GM19467 (cell line): ENCODE data around the gene EEPD1.

Experiments used
- ATAC-seq: cut with Tn5 transposase; IDR thresholded peaks from one replicate; pipeline ENCODE4 v1.9.1; 2021; ENCODE audit warnings: mild to moderate bottlenecking, moderate library complexity; ENCODE audit not compliant: unreplicated experiment

EEPD1 gene

DNA sequence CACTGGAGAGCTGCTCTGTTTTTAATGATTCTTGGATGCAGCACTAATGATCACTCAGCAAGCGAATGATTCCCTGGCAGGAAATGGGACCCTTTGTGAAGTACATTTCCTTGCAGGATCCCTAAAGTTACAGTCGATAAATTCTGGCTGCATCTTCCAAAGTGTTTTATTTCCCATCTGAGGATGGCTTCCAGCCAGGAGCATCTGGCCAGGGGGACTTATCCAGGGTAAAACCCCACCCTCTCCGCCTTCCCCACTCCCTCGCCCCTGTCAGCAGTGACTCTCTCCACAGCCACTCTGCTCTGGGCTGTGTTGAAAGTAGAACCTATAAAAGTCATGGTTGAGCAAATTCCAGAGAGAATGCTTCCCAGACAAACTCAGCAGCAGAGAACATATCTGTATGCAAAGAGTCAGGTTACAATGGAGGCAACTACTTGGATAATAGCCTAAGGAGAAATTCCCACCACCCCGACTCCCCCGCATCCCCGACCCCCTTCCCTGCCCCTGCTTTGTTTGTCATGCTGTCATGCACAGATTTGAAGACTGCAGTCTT is 125.6 kb downstream of the EEPD1 start:
- no peak for ATAC-seq

DNA sequence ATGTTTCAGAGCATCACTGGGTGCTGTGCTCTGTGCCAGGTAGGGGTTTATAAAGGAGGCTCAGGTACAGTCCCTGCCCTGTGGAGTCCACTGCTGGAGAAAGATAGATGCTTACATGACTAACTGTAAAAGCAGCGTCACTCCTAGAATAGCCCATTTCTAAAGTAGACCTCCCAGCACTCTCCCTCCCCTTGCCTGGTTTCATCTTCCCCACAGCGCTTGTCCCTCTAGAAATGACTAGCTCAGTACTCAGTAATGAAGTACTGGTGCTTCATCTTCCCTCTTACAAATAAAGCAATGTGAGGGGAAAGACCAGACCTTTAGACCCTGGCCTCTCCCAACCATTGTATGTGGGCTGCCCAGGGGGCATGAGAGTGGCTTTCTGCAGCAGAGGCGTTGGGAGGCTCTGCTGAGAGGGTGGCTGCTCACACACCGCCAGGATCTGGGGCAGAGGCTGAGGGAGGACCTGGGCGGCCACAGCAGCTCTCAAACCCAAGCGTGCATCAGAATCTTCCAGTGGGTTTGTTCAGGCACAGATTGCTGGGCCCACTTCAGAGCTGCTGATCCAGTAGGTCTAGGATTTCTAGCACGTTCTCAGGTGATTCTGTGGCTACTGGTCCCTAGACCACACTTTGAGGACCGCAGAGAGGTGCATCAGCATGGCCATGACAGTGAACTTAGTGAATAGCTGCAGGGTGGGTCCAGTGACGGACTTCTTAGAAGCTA is 126.3 kb downstream of the EEPD1 start:
- peak; percentile 44 for ATAC-seq

DNA sequence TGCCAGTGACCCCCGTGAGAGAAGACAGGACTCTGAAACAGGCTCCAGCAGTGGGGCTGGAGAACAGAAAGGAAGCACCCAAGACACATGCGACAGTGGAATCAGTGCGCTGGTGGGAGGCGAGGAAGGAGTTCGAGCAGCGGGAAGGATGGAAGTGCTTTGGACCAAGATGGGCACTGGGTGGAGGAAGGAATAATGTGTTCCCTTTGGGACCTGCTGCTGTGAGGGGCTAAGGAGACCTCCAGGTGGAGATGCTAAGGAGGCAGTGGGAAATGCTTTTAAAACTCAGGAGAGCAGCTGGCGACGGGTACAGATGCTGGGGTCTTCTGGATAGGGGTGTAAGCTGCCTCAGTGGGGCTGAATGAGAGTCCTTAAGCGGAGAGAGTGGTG is 126.9 kb downstream of the EEPD1 start:
- ATAC-seq: no peak

DNA sequence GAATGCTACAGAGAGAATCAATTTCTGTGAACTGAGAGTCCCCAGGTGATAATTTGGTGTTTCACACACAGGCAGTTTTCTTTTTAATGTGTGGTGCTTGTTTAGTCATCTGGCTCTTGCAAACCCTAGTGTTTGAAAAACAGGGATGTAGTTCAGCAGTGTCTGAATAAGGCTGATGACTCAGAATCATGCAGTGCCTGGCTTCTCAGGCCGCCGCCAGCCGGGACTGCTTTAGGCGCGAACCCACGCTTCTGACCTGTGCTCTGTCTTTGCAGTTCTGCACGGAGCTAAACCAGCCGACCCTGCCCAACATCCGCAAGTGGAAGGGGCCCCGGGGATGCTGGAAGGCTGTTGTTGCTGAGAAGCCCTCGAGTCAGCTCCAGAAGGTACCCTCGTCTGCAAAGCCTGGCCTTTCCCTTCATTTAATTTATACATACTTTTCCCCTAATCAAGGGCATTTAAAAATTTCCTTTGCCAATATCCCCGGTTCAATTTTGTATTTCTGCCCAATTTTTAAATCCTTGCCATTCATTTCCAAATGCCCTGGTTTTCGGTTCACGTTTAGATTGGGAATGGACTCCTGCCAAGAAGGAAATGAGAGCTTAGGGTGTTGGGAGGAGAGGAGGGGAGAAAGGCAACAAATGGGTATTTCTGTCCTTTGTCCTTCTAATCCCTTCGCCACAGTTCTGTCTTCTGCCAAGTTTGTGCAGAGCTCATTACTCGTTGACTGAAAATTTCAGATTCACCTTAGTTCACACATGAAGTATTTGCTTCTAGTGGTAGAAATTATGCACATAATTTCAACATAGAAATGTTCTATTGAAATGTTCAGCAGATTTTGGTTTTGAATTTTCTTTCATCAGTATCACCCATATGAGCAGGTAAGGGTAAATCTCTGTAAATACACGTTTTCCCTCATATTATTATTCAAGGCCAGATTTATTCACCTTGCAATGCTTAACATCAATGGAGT is 128.1 kb downstream of the EEPD1 start:
- no peak for ATAC-seq

DNA sequence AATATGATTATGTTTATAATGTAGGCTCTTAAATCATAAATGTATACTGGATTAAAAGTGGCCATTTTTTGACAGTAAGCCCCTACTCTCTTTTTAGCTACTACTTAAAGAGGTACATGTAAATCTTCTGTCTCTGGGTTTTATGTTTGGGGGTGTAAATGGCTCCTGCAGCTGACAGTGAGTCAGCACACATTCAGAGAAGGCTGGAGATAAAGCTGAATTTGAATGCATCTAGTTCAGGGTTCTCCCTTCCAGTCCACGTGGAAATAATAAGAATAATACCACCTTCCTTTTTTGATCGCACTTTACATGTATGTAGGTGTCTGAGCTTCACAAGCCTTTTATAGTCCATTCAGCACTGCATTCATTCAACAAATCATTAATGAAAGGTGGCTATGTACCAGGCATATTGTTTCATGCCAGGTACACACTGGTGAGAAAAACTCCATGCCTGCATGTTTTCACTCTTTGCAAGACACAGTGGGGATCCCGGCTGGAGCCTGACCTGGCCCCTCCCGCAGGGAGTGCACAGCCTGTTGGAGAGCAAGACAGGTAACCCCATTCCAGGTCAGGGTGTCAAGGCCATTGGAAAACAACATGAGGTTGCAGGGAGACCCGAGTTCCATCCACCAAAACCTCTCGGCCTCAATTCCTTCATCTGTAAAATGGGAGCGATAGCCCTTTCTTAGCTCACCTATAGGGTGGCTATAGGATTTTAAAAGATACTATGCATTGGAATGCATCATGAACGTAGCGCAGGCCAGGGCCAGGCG is 129.1 kb downstream of the EEPD1 start:
- ATAC-seq: no peak

DNA sequence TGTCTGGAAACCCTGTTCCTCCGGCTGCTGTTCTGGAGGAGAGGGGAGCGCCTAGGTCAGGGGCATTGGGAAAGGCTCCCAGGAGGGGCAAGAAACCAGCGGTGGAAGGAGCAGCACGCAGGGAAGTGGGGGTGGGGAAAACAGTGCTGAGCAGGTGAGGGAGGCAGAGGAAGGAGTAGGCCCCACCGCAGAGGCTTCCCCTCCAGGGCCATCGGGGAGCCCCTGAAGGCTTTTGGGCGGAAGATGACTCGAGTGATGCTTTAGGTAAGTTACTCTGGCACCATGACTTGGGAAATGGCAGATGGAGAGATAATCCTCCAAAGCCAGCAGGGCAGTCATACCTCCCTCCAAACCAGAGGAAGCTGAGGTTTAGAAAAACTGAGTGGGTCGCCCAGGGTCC is 130.1 kb downstream of the EEPD1 start:
- no peak for ATAC-seq

DNA sequence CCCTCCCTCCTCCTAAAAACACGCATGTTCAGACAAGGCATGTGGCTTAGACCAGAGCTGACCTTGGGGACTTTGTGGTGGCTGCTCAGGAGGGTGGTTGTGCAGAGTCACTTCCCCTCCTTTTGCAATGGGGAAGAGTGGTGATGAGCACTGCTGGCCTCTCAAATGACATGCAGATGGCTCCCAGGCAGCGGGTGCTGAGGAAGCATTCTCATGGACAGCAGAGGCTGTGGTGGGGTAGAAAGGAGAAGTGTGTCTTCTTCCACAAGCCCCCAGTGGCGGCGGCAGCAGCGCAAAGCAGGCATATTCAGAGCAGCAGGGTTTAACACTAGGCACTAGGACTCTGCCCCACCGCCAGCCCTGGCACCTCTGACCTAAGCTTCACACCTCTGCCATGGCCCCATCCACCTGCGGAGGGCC is 130.7 kb downstream of the EEPD1 start:
- ATAC-seq: peak; percentile 51

DNA sequence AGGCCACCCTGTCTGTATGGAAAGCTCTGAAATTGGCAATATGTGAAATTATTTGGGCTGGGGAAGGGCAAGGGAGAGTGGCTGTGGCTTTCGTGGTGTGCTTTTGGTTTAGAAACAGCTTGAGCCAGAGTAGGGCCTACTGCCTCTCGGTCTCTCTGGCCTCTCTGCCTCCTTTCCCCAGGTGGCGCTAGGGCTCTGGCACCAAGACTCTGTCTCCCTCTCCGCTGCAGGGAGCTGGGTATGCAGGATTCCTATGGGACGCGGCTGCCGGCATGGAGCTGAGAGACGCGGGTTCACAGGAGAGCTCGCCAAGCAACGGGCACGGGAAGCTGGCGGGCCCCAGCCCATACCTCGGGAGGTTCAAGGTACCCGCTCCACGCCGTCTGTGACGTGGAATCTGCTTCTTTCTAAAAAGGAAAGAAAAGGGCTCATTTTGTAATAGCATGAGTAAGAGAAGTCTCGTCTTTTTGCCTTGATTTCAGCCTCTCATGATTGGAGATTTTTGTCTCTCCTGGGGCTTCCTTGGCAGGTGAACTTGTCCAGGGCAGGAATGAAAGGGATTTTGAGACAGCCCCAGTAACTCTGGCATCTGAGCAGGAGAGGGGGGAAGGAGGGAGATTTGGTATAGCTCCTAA is 131.5 kb downstream of the EEPD1 start:
- ATAC-seq: no peak

DNA sequence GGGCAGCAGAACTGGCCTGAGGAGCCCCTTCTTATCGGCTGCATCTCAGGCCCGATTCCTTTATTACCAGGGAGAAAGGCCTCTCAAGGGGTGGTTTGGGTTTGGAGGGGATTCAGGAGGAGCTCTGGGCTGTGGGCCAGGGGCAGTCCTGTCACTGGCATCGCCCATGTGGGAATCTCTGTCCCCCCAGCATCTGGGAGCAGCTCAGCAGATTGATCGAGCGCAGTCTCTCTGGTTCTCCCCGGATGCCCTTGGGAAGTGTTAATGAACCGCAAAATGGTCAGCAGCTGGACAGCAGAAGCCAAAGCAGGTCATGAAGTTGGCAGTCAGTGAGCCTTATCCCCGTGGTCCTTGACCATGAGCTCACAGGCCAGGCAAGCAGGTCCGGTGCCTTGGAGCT is 132.2 kb downstream of the EEPD1 start:
- no peak for ATAC-seq

DNA sequence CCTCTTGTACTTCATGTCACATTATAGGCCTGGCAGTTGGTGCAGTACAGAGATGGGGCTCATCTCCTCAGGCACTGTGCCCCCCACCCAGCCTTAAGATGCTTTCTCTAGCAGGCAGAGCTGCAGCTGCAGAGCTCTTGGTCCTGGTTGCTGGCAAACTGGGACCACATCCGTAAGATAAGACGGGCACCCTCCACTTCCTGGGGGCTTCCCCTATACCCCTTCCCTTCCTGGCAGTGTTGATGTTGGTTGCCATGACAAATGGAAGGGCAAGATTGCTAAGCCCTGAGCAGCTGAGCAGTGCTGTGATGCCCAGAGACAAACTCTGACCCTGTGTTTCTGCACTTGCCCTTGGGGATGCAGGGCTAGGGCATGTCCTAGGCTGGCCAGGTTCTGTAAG is 133.2 kb downstream of the EEPD1 start:
- ATAC-seq: no peak

DNA sequence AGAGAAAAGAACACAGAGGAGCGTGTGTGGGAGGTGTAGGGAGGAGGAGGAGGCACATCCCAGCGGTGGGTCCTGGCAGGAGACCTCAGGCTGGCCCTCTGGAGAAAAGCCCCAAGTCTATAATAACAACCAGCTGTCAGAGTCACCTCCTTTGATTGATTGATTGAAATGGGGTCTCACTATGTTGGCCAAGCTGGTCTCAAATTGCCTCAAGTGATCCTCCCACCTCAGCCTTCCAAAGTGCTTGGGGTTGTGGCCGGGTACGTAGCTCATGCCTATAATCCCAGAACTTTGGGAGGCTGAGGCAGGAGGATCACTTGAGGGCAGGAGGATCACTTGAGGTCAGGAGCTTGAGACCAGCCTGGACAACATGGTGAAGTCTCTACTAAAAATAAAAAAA is 133.6 kb downstream of the EEPD1 start:
- no peak for ATAC-seq

DNA sequence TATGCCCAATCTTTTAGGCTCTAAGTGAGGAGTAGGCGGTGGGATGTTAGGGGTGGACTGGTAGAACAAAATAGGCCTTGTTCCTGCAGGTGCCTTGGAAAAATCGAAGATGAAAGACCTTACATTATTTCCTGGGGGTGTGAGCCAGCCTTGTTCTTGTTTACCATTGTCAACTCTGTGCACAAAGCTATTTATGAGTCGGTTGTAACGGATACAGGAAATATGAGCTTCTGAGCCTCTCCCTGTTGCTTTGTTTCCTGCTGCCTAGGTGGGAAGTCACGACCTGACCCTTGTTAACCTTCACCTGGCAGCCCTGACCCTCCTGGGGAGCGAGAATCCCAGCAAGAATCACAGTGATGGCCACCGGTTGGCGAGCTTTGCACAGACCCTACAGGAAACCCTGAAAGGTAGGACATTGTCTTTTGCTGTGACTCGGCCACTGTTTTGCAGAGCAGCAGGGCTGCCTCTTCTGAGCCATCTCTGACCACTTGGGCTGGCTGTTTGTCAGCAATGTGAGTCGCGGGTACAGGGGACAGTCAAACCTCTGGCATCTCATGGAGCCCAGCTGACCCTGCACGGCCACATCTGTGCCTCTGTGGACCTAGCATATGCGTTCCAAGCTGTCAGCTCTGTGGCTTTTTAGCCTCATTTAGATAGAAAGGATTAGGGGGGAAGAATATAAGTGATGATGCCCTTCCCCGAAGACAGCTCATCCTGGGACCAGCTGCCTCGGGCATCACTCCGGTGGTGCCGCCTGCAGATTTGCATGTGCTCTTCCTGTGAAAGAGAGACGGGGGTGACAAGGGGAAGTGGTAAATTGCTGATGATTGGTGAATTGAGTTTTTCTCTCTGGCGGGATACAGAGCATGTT is 134.6 kb downstream of the EEPD1 start:
- ATAC-seq: no peak

DNA sequence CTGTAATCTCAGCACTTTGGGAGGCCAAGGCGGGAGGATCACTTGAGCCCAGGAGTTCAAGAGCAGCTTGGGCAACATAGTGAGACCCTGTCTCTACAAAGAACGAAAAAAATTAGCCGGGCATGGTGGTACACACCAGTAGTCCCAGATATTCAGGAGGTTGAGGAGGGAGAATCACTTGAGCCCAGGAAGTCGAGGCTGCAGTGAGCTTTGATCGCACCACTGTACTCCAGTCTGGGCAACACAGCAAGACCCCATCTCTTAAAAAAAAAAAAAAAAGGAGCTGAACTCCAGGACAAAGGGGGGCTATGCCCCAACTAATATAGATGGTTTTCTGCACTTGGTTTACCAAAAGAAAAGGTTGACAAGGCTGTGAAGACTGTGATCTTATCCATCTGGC is 135.4 kb downstream of the EEPD1 start:
- no peak for ATAC-seq

DNA sequence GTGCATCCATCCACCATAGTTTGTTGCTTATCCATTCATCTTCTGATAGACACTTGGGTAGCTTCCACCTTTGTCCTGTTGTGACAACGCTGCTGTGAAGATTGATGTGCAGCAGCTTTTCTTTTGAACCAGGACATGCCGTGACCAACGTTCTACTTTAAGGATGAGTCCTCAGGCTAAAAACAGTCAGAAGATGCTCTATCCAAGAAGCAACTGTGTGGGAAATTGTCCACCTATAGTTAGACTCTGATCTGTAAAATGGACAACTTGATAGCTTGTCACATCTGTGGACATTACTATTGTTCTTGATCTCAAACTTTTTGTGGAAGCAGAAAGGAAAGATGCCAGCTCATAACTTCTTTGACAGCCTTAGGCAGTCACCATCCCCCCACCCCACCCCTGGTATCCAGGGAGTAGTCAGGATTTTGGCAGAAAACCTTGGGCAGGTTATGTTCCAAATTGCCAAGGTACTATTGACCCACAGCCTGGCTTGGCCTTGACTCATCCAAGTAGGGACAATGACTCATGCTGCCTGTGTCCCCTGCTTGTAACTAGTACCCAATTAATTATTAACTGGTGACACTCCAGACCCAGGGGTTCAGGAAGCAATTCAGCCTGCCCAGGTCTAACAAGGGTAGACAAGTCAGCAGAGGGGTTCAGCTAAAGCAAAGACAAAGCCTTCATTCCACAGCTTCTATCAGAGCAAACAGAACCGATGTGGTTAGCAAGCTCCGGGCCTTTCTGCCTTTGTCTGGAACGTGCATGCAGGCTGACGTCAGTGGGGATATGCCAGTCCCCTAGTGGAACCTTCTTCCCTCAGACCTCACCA is 137.0 kb downstream of the EEPD1 start:
- ATAC-seq: no peak

DNA sequence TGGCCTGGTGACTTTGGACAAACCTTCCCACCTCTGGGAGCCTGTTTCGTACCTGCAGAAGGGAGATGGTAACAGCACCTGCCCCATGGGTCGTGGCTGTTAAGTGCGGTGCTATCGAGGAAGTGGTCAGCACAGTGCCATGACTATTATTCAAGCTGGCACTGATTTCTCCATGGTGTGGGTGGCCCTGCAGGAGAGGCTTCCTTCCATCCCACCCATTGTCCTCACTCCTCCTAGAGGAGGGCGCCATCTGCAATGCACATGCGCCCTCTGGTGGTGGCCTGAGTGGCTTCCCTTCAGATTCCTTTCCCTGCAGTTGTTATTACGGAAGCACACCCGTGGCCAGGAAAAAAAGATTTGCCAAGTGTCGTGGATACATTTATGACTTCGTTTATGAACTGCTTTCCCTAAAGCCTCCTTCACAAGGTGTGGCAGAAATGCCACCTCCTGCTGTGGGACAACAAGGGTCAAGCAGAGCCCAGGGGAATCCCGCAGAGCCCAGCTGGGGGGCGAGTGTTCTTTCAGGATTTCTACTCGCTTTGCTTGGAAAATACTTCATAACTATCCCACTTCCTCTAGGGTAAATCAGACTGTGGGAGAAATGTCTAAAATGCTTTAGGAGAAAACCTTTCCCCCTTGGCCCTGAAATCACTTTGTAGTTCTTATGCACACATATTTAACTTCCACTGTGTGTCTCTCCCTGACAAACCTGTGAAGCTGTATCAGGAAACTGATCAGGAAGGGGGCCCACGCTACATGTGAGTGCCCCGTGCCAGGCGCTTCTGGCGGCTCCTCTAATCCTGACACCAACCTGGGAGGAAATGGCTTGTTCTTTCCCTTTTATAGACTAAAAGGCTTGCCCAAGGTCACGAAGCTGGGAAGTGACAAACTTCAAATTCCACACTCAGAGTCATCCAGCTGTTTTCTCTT is 138.6 kb downstream of the EEPD1 start:
- peak; percentile 48 for ATAC-seq

DNA sequence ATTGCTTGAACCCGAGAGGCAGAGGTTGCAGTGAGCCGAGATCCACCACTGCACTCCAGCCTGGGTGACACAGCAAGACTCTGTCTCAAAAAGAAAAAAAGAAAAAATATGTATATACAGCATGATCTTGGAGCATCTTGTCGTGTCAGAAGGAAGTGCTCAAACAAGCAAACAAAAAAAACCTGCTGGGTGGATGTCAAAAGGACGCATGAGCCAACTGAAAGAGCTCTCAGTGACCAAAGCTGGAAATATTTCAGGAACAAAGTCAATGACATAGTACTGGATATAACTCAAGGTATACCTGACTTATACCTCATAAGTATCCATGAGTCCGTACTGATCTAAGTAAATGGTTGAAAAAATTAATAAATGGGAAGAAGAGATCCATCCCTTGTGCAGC is 142.0 kb downstream of the EEPD1 start:
- ATAC-seq: no peak

DNA sequence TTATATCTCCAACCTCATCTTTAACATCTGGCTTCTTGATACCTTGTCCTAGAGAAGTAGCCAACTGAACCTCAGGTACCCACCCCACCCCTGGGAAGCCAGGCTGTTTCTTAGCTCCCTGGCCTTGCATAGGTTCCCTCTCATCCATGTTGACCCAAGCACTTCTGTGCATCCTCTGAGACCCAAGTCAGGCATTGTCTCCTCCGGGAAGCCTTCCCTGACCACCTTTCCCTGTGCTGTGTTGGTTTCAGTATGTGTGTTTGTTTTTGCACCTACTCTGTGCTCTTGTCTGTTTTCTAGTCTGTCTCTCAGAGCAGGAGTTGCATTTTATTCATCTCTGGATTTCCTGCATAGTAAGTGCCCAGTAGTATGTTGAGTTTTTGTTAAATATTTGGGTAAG is 143.2 kb downstream of the EEPD1 start:
- ATAC-seq: no peak
